Neural cell (in vitro differentiated cells): ENCODE results near the gene UGGT1.

Experiments used
- CTCF ChIP-seq: fragments of 450-650 bp; IDR thresholded peaks from 2 replicates; pipeline ENCODE4 v1.5.1; 2014; ENCODE audit warnings: antibody characterized with exemption, mild to moderate bottlenecking, moderate library complexity; ENCODE audit not compliant: poor library complexity, severe bottlenecking
- EP300 ChIP-seq: fragments of 450-650 bp; conservative IDR thresholded peaks from 2 replicates; pipeline ENCODE4 v1.6.1; 2014; ENCODE audit warnings: antibody characterized with exemption, mild to moderate bottlenecking, moderate library complexity; ENCODE audit not compliant: poor library complexity, severe bottlenecking
- EZH2 ChIP-seq: fragments of 200-600, 300-800 bp; shearing (Covaris generic), sonication (generic); IDR thresholded peaks from 2 replicates; pipeline ENCODE4 v1.6.1; 2014; ENCODE audit warnings: antibody characterized with exemption, low read length, borderline replicate concordance, mild to moderate bottlenecking; ENCODE audit not compliant: insufficient read depth, poor library complexity, severe bottlenecking
- MXI1 ChIP-seq: fragments of 450-650 bp; conservative IDR thresholded peaks from 2 replicates; pipeline ENCODE4 v1.6.1; 2014; ENCODE audit warnings: antibody characterized with exemption, mild to moderate bottlenecking; ENCODE audit not compliant: poor library complexity, severe bottlenecking
- POLR2AphosphoS5 ChIP-seq: IDR thresholded peaks from 2 replicates; pipeline ENCODE4 v1.6.1; 2012
- RAD21 ChIP-seq: fragments of 450-650 bp; conservative IDR thresholded peaks from 2 replicates; pipeline ENCODE4 v1.6.1; 2014; ENCODE audit warnings: antibody characterized with exemption, mild to moderate bottlenecking, moderate library complexity
- REST ChIP-seq: IDR thresholded peaks from 2 replicates; pipeline ENCODE4 v1.6.1; 2012; ENCODE audit warnings: borderline replicate concordance
- SMC3 ChIP-seq: fragments of 450-650 bp; conservative IDR thresholded peaks from 2 replicates; pipeline ENCODE4 v1.6.1; 2014; ENCODE audit warnings: antibody characterized with exemption, mild to moderate bottlenecking, moderate library complexity; ENCODE audit not compliant: poor library complexity
- TAF1 ChIP-seq: IDR thresholded peaks from 2 replicates; pipeline ENCODE4 v1.6.1; 2012; ENCODE audit warnings: low read depth

- TF ChIP-seq CTCF (no peak), RAD21 (no peak), REST (no peak), TAF1 (no peak), POLR2AphosphoS5 (no peak), EP300 (no peak), EZH2 (no peak), SMC3 (no peak), MXI1 (no peak)
These were observed 89.0 kb downstream of the UGGT1 start for GRCh38 chr2:128180031-128180430.
